Right lobe of liver (tissue), 6 donors: ENCODE results near the gene SMIM36. TPM values are rescaled to one million over a fixed set of nuclear protein-coding genes. Genes with fewer than 3 reads are reported as not detected.
"Not testable (repeated sequence)": the region's sequence is repeated elsewhere in the genome, so short reads cannot be mapped to it uniquely, and the experiment has no call there.

Experiments
- ATAC-seq, 4 donors: fragments of 200-7000 bp; cut with Tn5 transposase; one replicate each; pipeline ENCODE4 v1.9.1; 2020; ENCODE audit warnings: mild to moderate bottlenecking in 4 of 4, moderate library complexity in 4 of 4
- DNase-seq, 3 donors: peaks; one replicate each; pipeline ENCODE4 v3.0.0-alpha.2; 2020
- H3K27ac ChIP-seq, 3 donors: fragments of 200-600 bp; one replicate each; pipeline ENCODE4 v1.8.0; 2022
- H3K27me3 ChIP-seq, 2 donors: fragments of 200-600 bp; one replicate each; pipeline ENCODE4 v1.8.0; 2022
- H3K36me3 ChIP-seq, 4 donors: fragments of 200-600 bp; sonication (generic) in 1 of 4; one replicate each; pipeline versions ENCODE4 v1.5.1 to v1.8.0; 2017 to 2022; ENCODE audit warnings: control low read depth in 1 of 4
- H3K4me1 ChIP-seq, 4 donors: fragments of 200-600 bp; sonication (generic) in 1 of 4; one replicate each; pipeline versions ENCODE4 v1.5.1 to v1.8.0; 2017 to 2022; ENCODE audit warnings: control low read depth in 1 of 4
- H3K4me3 ChIP-seq, 3 donors: fragments of 200-600 bp; one replicate each; pipeline ENCODE4 v1.8.0; 2022
- H3K9me3 ChIP-seq, 4 donors: fragments of 200-600 bp; sonication (generic) in 1 of 4; one replicate each; pipeline versions ENCODE4 v1.5.1 to v1.8.0; 2017 to 2022; ENCODE audit warnings: control low read depth in 1 of 4
- POLR2A ChIP-seq: fragments of 450-650 bp; IDR thresholded peaks from one replicate; pipeline ENCODE4 v1.6.1; 2017; ENCODE audit warnings: antibody characterized with exemption, mild to moderate bottlenecking
- WGBS: methylation state at CpG from one replicate; pipeline ENCODE4 v1.1.6; 2018; ENCODE audit warnings: low coverage, low lambda C conversion rate; ENCODE audit not compliant: insufficient coverage; ENCODE audit errors: missing lambda C conversion rate; 5-methylcytosine and 5-hydroxymethylcytosine counted together
- intact Hi-C, 2 donors: fragments of 100-400 bp; cut with DNase I; formaldehyde crosslinking; loops; one replicate each; pipeline versions ENCODE4 v1.11.2 to v1.14.1; 2022
- total RNA-seq, 6 experiments: library from RNA; depleted of rRNA in 2 of 6; stranded (reverse); fragments of >200 nt in 2 of 6; fragmentation: NEBNext Ultra II Directional in 3 of 6; extraction: Animal tissue kit (Norgen Biotek cat#: 25700) in 3 of 6; gene quantifications; one replicate each; pipeline versions ENCODE4 v1.1.0 to v1.2.4, GENCODE V29; 2016 to 2023
- TF ChIP-seq, protein P1 (sequence below), 4 donors: fragments of 200-600 bp in 3 of 4; fragments of 450-650 bp in 1 of 4; IDR thresholded peaks; one replicate each; pipeline versions ENCODE4 v1.5.1 to v1.8.0; 2016 to 2022; ENCODE audit warnings: antibody characterized with exemption in 4 of 4, mild to moderate bottlenecking in 2 of 4
- donor health status: DM: no; HTN: yes; CAD: no.
- donor health status: DM: no; HTN: no; CAD: no.
- donor health status: DM: no; HTN: no; CAD: no.
- donor health status: DM: no; HTN: yes; CAD: no.
- donor health status: DM: no; HTN: yes; CAD: no.

Gene SMIM36
- total RNA-seq, 6 experiments from 2014 or later: not detected

DNA sequence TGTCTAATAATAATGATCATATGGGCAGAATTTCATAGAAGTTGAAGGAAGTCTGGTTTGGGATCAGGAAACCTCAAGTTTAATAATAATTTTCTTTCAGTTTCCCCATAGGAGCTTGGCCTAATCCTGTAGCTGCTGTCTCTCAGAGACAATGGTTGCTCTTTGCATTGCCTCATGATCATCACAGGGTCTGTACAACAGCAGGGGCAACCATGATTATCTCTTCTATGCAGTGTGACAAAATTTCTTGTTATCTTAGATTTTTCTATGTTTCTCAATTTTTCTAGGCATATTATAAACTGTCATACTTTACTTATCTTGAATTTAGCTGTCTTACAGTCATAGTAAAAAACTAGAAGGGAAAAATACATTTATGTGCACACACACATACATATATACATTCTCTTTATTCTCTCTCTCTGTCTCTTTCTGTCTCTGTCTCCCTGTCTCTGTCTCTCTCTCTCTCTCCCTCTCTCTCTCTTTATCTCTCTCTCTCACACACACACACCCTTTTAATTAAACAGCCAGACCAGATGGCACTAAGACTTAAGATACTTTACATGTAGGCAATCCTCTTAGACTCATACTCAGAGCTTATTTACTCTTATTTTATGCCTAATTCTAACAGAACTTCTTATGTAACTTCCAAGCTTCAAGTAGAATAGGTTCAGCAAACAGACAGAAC is 30.5 kb downstream of the SMIM36 start:
- Histone ChIP-seq H3K27me3 (no peaks in the 10 kb centered on the region), H3K36me3 (no peaks in the 10 kb centered on the region), H3K4me3 (no peak overlapping the region), H3K9me3 (no peaks in the 10 kb centered on the region), H3K4me1 (no peaks in the 10 kb centered on the region), H3K27ac (no peak overlapping the region)
- no peak for DNase-seq
- no peak for ATAC-seq
- TF ChIP-seq POLR2A: no peak
- TF ChIP-seq, protein P1, sequence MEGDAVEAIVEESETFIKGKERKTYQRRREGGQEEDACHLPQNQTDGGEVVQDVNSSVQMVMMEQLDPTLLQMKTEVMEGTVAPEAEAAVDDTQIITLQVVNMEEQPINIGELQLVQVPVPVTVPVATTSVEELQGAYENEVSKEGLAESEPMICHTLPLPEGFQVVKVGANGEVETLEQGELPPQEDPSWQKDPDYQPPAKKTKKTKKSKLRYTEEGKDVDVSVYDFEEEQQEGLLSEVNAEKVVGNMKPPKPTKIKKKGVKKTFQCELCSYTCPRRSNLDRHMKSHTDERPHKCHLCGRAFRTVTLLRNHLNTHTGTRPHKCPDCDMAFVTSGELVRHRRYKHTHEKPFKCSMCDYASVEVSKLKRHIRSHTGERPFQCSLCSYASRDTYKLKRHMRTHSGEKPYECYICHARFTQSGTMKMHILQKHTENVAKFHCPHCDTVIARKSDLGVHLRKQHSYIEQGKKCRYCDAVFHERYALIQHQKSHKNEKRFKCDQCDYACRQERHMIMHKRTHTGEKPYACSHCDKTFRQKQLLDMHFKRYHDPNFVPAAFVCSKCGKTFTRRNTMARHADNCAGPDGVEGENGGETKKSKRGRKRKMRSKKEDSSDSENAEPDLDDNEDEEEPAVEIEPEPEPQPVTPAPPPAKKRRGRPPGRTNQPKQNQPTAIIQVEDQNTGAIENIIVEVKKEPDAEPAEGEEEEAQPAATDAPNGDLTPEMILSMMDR (IDR thresholded peaks at IDR 0.05): no peak
- intact Hi-C loops: no loop called here

DNA sequence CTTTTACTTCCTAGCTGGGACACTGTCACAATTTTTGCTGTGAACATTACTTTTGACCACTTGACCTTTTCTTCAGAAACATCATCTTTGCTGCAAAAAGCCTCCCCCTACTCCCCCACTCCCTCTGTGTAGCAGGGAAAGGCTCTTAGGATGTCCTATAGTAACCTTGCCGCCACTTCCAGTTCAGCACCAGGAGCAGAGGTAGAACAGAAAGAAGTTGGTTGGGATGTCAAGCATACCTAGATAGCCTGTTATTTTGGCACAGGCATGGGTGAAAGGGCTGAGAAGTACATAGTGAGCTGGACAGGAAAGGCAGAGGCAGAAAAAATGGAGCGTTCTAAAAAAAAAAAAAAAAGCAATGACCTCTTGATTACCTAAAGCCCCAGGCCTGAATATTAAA is 31.3 kb downstream of the SMIM36 start:
- intact Hi-C loops: no loop called here
- no peak for ATAC-seq
- DNase-seq: no peak
- no peaks in the 10 kb centered on the region for H3K4me1 ChIP-seq
- no peaks in the 10 kb centered on the region for H3K27me3 ChIP-seq
- no peak overlapping the region for H3K27ac ChIP-seq
- WGBS: 93% methylated on average over 2 of the region's 2 CpGs
- TF ChIP-seq, protein P1 (IDR thresholded peaks at IDR 0.05): no peak
- no peak for TF ChIP-seq POLR2A
- H3K4me3 ChIP-seq: no peak overlapping the region
- no peaks in the 10 kb centered on the region for H3K9me3 ChIP-seq
- no peaks in the 10 kb centered on the region for H3K36me3 ChIP-seq

DNA sequence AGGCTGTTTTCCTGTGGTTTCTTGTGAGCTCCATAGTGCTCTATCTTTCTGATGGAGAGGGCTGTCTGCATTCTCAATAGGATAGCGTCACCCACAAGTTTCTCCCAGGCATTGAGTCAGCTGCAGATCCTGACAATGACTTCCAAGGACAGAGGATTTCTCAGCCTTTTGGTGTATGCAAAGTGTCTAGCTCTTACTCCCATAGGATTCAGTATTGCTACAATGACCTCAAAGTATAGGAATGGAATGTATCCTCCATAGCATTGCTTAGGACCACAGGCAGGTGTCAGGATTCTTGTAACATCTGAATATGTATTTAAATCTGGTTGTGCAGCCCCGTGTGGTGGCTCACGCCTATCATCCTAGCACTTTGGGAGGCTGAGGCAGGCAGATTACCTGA is 32.3 kb downstream of the SMIM36 start:
- TF ChIP-seq, protein P1 (IDR thresholded peaks at IDR 0.05): no peak
- no peak for TF ChIP-seq POLR2A
- H3K4me1 ChIP-seq: no peaks in the 10 kb centered on the region
- DNase-seq (no peak), ATAC-seq (no peak)
- intact Hi-C loops: no loop called here
- no peaks in the 10 kb centered on the region for H3K36me3 ChIP-seq
- H3K9me3 ChIP-seq: no peaks in the 10 kb centered on the region
- WGBS: 96% methylated on average over 3 of the region's 3 CpGs
- no peak overlapping the region for H3K27ac ChIP-seq
- H3K4me3 ChIP-seq: no peak overlapping the region
- no peaks in the 10 kb centered on the region for H3K27me3 ChIP-seq

DNA sequence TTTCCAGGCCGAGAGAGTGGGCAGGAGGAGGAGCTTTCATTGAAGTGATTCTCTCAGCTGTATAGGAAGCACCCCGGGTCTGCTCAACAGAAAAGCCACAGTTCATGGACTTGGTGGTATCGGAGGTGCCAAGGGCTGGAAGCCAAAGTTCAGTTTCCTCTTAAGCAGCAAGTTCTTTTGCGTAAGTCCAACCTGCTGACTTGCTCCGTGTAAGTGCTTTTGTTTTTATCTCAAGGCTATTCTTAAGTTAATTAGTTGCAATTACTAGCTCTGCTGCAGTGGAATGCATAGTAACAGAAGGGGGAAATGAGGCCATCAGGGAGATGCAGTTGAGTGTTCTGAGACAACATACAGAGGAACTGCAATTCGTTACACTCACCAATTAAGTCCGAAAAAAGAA is 44.6 kb downstream of the SMIM36 start:
- intact Hi-C loops: no loop called here
- no peaks in the 10 kb centered on the region for H3K4me1 ChIP-seq
- 56% methylated on average over 6 of the region's 7 CpGs for WGBS
- H3K9me3 ChIP-seq: no peaks in the 10 kb centered on the region
- no peaks in the 10 kb centered on the region for H3K36me3 ChIP-seq
- no peaks in the 10 kb centered on the region for H3K27me3 ChIP-seq
- ATAC-seq (peak in 3 of 4 donors; percentile 26 to 58 (median 26)), DNase-seq (no peak)
- no peak overlapping the region for H3K27ac ChIP-seq
- H3K4me3 ChIP-seq: no peak overlapping the region
- TF ChIP-seq, protein P1 (IDR thresholded peaks at IDR 0.05): no peak
- no peak for TF ChIP-seq POLR2A

DNA sequence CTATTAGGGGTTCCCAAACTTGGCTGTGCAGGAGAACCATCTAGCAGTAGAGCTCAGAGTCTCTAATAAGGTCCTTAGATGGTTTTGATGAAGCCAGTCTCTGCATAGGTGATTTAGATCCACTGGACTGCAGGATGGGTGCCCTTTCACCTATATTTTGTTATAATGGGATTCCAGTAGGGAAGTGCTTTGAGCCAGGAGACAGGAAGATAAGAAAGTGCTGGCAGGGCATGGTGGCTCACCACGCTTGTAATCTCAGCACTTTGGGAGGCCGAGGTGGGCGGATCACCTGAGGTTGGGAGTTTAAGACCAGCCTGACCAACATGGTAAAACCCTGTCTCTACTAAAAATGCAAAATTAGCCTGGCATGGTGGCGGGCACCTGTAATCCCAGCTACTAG is 45.5 kb downstream of the SMIM36 start:
- H3K27me3 ChIP-seq, DNase-seq, H3K4me3 ChIP-seq, H3K36me3 ChIP-seq, H3K4me1 ChIP-seq, H3K27ac ChIP-seq, intact Hi-C loops, ATAC-seq, H3K9me3 ChIP-seq: not testable (repeated sequence)
- 33% methylated on average over 3 of the region's 4 CpGs for WGBS
